ENCODE measurements around the gene FAM210A.

FAM210A gene

GRCh38 chr18:13725566-13726231, 659 bp downstream of the FAM210A start:
- peak overlapping the region; percentile 34 for H3K27ac ChIP-seq (ENCODE audit: low read depth, low read length, poor library complexity, severe bottlenecking)

GRCh38 chr18:13720847-13721246, 5.5 kb downstream of the FAM210A start:
- no peak overlapping the region for H3K9ac ChIP-seq (ENCODE audit: low read length)
- no peak overlapping the region for H2AFZ ChIP-seq (ENCODE audit: low read length)
- H3K4me2 ChIP-seq (ENCODE audit: low read length), result no peak overlapping the region
- peaks cover 53% of the 10 kb centered on the region for H3K36me3 ChIP-seq (ENCODE audit: insufficient read depth, low read length)
- H3K9me3 ChIP-seq (ENCODE audit: low read length), result peaks cover 14% of the 10 kb centered on the region
- no peaks in the 10 kb centered on the region for H3K9me2 ChIP-seq (ENCODE audit: low read depth, low read length)
- H4K20me1 ChIP-seq (ENCODE audit: insufficient read depth, low read length), result no peaks in the 10 kb centered on the region
- H3F3A ChIP-seq (ENCODE audit: insufficient read depth, low read length), result no peaks in the 10 kb centered on the region
- peaks cover 24% of the 10 kb centered on the region for H3K4me1 ChIP-seq (ENCODE audit: insufficient read depth, low read length, severe bottlenecking)
- no peak overlapping the region for H3K27ac ChIP-seq (ENCODE audit: low read depth, low read length, poor library complexity, severe bottlenecking)
- no peaks in the 10 kb centered on the region for H3K27me3 ChIP-seq (ENCODE audit: insufficient read depth, low read length)
- H3K4me3 ChIP-seq (ENCODE audit: low read depth, low read length, poor library complexity, severe bottlenecking), result no peak overlapping the region
- no peak for TF ChIP-seq EZH2 (IDR thresholded peaks at IDR 0.05; ENCODE audit: borderline replicate concordance, low read length)
- TF ChIP-seq, protein P1, sequence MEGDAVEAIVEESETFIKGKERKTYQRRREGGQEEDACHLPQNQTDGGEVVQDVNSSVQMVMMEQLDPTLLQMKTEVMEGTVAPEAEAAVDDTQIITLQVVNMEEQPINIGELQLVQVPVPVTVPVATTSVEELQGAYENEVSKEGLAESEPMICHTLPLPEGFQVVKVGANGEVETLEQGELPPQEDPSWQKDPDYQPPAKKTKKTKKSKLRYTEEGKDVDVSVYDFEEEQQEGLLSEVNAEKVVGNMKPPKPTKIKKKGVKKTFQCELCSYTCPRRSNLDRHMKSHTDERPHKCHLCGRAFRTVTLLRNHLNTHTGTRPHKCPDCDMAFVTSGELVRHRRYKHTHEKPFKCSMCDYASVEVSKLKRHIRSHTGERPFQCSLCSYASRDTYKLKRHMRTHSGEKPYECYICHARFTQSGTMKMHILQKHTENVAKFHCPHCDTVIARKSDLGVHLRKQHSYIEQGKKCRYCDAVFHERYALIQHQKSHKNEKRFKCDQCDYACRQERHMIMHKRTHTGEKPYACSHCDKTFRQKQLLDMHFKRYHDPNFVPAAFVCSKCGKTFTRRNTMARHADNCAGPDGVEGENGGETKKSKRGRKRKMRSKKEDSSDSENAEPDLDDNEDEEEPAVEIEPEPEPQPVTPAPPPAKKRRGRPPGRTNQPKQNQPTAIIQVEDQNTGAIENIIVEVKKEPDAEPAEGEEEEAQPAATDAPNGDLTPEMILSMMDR (IDR thresholded peaks at IDR 0.05; ENCODE audit: low read length), result no peak
- H3K79me2 ChIP-seq (ENCODE audit: insufficient read depth, low read length), result peaks cover 99% of the 10 kb centered on the region

More at GRCh38 chr18:13725566-13726231, 659 bp downstream of the FAM210A start:
- Histone ChIP-seq H3K9me3 (ENCODE audit: low read length) (no peaks in the 10 kb centered on the region), H4K20me1 (ENCODE audit: insufficient read depth, low read length) (no peaks in the 10 kb centered on the region), H3K79me2 (ENCODE audit: insufficient read depth, low read length) (peaks cover 93% of the 10 kb centered on the region), H2AFZ (ENCODE audit: low read length) (0 out of 2 replicates have a peak overlapping the region, but pooled peaks have one; percentile 3), H3K4me1 (ENCODE audit: insufficient read depth, low read length, severe bottlenecking) (peaks cover 42% of the 10 kb centered on the region), H3K36me3 (ENCODE audit: insufficient read depth, low read length) (peaks cover 21% of the 10 kb centered on the region), H3K9ac (ENCODE audit: low read length) (peak overlapping the region; percentile 82), H3K9me2 (ENCODE audit: low read depth, low read length) (no peaks in the 10 kb centered on the region), H3K4me3 (ENCODE audit: low read depth, low read length, poor library complexity, severe bottlenecking) (peak overlapping the region; percentile 73), H3K27me3 (ENCODE audit: insufficient read depth, low read length) (no peaks in the 10 kb centered on the region), H3K4me2 (ENCODE audit: low read length) (peak overlapping the region; percentile 95), H3F3A (ENCODE audit: insufficient read depth, low read length) (no peaks in the 10 kb centered on the region)
- TF ChIP-seq, protein P1 (IDR thresholded peaks at IDR 0.05; ENCODE audit: low read length), result no peak
- TF ChIP-seq EZH2 (IDR thresholded peaks at IDR 0.05; ENCODE audit: borderline replicate concordance, low read length), result no peak

GRCh38 chr18:13720123-13720522, 6.2 kb downstream of the FAM210A start:
- H3K79me2 ChIP-seq (ENCODE audit: insufficient read depth, low read length), result peaks cover 99% of the 10 kb centered on the region
- H3K9ac ChIP-seq (ENCODE audit: low read length), result no peak overlapping the region
- H4K20me1 ChIP-seq (ENCODE audit: insufficient read depth, low read length), result no peaks in the 10 kb centered on the region
- no peak overlapping the region for H2AFZ ChIP-seq (ENCODE audit: low read length)
- no peak overlapping the region for H3K27ac ChIP-seq (ENCODE audit: low read depth, low read length, poor library complexity, severe bottlenecking)
- peaks cover 18% of the 10 kb centered on the region for H3K4me1 ChIP-seq (ENCODE audit: insufficient read depth, low read length, severe bottlenecking)
- TF ChIP-seq, protein P1 (IDR thresholded peaks at IDR 0.05; ENCODE audit: low read length), result no peak
- TF ChIP-seq EZH2 (IDR thresholded peaks at IDR 0.05; ENCODE audit: borderline replicate concordance, low read length), result no peak
- H3F3A ChIP-seq (ENCODE audit: insufficient read depth, low read length), result no peaks in the 10 kb centered on the region
- H3K36me3 ChIP-seq (ENCODE audit: insufficient read depth, low read length), result peaks cover 53% of the 10 kb centered on the region
- H3K4me3 ChIP-seq (ENCODE audit: low read depth, low read length, poor library complexity, severe bottlenecking), result no peak overlapping the region
- no peaks in the 10 kb centered on the region for H3K9me2 ChIP-seq (ENCODE audit: low read depth, low read length)
- no peaks in the 10 kb centered on the region for H3K27me3 ChIP-seq (ENCODE audit: insufficient read depth, low read length)
- H3K9me3 ChIP-seq (ENCODE audit: low read length), result peaks cover 14% of the 10 kb centered on the region
- H3K4me2 ChIP-seq (ENCODE audit: low read length), result no peak overlapping the region

All from OCI-LY1 (cell line).